Neural cell (in vitro differentiated cells): ENCODE data around the gene GABPA. TPM values are rescaled to one million over a fixed set of nuclear protein-coding genes. Genes with fewer than 3 reads are reported as not detected.
A peak's percentile ranks its signal among the peaks of the same experiment; 100 is the strongest.

Source experiments
- H2AFZ ChIP-seq: fragments of 200-600, 300-800 bp; sonication (generic), shearing (Covaris generic); 2 replicates; pipeline ENCODE4 v1.6.0; 2014; ENCODE audit warnings: low read depth, mild to moderate bottlenecking, antibody characterized with exemption, low read length, moderate library complexity
- H3F3A ChIP-seq: fragments of 200-600 bp; shearing (Covaris generic); 2 replicates; pipeline ENCODE4 v1.6.1; 2016; ENCODE audit warnings: mild to moderate bottlenecking, moderate library complexity, mixed read lengths, antibody characterized with exemption, low read length; ENCODE audit not compliant: insufficient read depth, poor library complexity, severe bottlenecking
- H3K27ac ChIP-seq: fragments of 200-600, 300-800 bp; sonication (generic), shearing (Covaris generic); 2 replicates; pipeline ENCODE4 v1.5.1; 2014; ENCODE audit warnings: mild to moderate bottlenecking, low read length, moderate library complexity
- H3K27me3 ChIP-seq: fragments of 300-800, 200-600 bp; sonication (generic), shearing (Covaris generic); 2 replicates; pipeline ENCODE4 v1.6.0; 2014; ENCODE audit warnings: mild to moderate bottlenecking, low read depth, low read length, moderate library complexity; ENCODE audit not compliant: insufficient read depth
- H3K36me3 ChIP-seq: fragments of 300-800, 200-600 bp; sonication (generic), shearing (Covaris generic); 2 replicates; pipeline ENCODE4 v1.5.1; 2014; ENCODE audit warnings: mild to moderate bottlenecking, antibody characterized with exemption, low read length, moderate library complexity; ENCODE audit not compliant: insufficient read depth
- H3K4me2 ChIP-seq: fragments of 300-800, 200-600 bp; sonication (generic), shearing (Covaris generic); 2 replicates; pipeline ENCODE4 v1.6.0; 2014; ENCODE audit warnings: mild to moderate bottlenecking, low read length
- H3K4me3 ChIP-seq: fragments of 300-800, 200-600 bp; sonication (generic), shearing (Covaris generic); 2 replicates; pipeline ENCODE4 v1.5.1; 2014; ENCODE audit warnings: mild to moderate bottlenecking, low read length, moderate library complexity
- H3K79me2 ChIP-seq: fragments of 200-600 bp; shearing (Covaris generic); replicated peaks from 2 replicates; pipeline ENCODE4 v1.6.0; 2014; ENCODE audit warnings: mild to moderate bottlenecking, low read length, moderate library complexity; ENCODE audit not compliant: insufficient read depth
- H3K9ac ChIP-seq: fragments of 300-800, 200-600 bp; sonication (generic), shearing (Covaris generic); 2 replicates; pipeline ENCODE4 v1.6.1; 2016; ENCODE audit warnings: mild to moderate bottlenecking, low read length, mixed read lengths
- H3K9me2 ChIP-seq: fragments of 200-600 bp; shearing (Covaris generic); 2 replicates; pipeline ENCODE4 v1.6.1; 2016; ENCODE audit warnings: mild to moderate bottlenecking, low read length, mixed read lengths; ENCODE audit not compliant: insufficient read depth
- H3K9me3 ChIP-seq: fragments of 200-600, 300-800 bp; sonication (generic), shearing (Covaris generic); 2 replicates; pipeline ENCODE4 v1.6.1; 2016; ENCODE audit warnings: mild to moderate bottlenecking, mixed run types, low read length, moderate library complexity, mixed read lengths
- H4K20me1 ChIP-seq: fragments of 200-600 bp; shearing (Covaris generic); 2 replicates; pipeline ENCODE4 v1.6.1; 2016; ENCODE audit warnings: mild to moderate bottlenecking, mixed run types; ENCODE audit not compliant: insufficient read depth
- EP300 ChIP-seq: fragments of 450-650 bp; conservative IDR thresholded peaks from 2 replicates; pipeline ENCODE4 v1.6.1; 2014; ENCODE audit warnings: antibody characterized with exemption, mild to moderate bottlenecking, moderate library complexity; ENCODE audit not compliant: poor library complexity, severe bottlenecking
- EZH2 ChIP-seq: fragments of 200-600, 300-800 bp; shearing (Covaris generic), sonication (generic); IDR thresholded peaks from 2 replicates; pipeline ENCODE4 v1.6.1; 2014; ENCODE audit warnings: antibody characterized with exemption, low read length, borderline replicate concordance, mild to moderate bottlenecking; ENCODE audit not compliant: insufficient read depth, poor library complexity, severe bottlenecking
- MXI1 ChIP-seq: fragments of 450-650 bp; conservative IDR thresholded peaks from 2 replicates; pipeline ENCODE4 v1.6.1; 2014; ENCODE audit warnings: antibody characterized with exemption, mild to moderate bottlenecking; ENCODE audit not compliant: poor library complexity, severe bottlenecking
- POLR2AphosphoS5 ChIP-seq: IDR thresholded peaks from 2 replicates; pipeline ENCODE4 v1.6.1; 2012
- RAD21 ChIP-seq: fragments of 450-650 bp; conservative IDR thresholded peaks from 2 replicates; pipeline ENCODE4 v1.6.1; 2014; ENCODE audit warnings: antibody characterized with exemption, mild to moderate bottlenecking, moderate library complexity
- REST ChIP-seq: IDR thresholded peaks from 2 replicates; pipeline ENCODE4 v1.6.1; 2012; ENCODE audit warnings: borderline replicate concordance
- SMC3 ChIP-seq: fragments of 450-650 bp; conservative IDR thresholded peaks from 2 replicates; pipeline ENCODE4 v1.6.1; 2014; ENCODE audit warnings: antibody characterized with exemption, mild to moderate bottlenecking, moderate library complexity; ENCODE audit not compliant: poor library complexity
- TAF1 ChIP-seq: IDR thresholded peaks from 2 replicates; pipeline ENCODE4 v1.6.1; 2012; ENCODE audit warnings: low read depth
- polyA plus RNA-seq: library from polyadenylated mRNA; depleted of rRNA; stranded (reverse); fragments of >200 nt; gene quantifications from 2 replicates; pipeline ENCODE4 v1.2.3, GENCODE V29; 2014
- TF ChIP-seq, protein P1 (sequence below): fragments of 450-650 bp; IDR thresholded peaks from 2 replicates; pipeline ENCODE4 v1.5.1; 2014; ENCODE audit warnings: antibody characterized with exemption, mild to moderate bottlenecking, moderate library complexity; ENCODE audit not compliant: poor library complexity, severe bottlenecking

GABPA gene
- polyA plus RNA-seq, 1 donor from 2014 or later = 45.4 TPM

GRCh38 chr21:25788677-25789076 lies 53.9 kb downstream of the GABPA start:
- no peaks in the 10 kb centered on the region for H3K9me3 ChIP-seq
- H3K27ac ChIP-seq = no peak overlapping the region

GRCh38 chr21:25790122-25790877 lies 55.5 kb downstream of the GABPA start:
- Histone ChIP-seq H2AFZ (no peak overlapping the region), H4K20me1 (no peaks in the 10 kb centered on the region), H3K4me3 (no peak overlapping the region), H3K79me2 (no peaks in the 10 kb centered on the region), H3K9me2 (no peaks in the 10 kb centered on the region), H3K9me3 (no peaks in the 10 kb centered on the region), H3K36me3 (no peaks in the 10 kb centered on the region), H3K4me2 (no peak overlapping the region), H3K27me3 (no peaks in the 10 kb centered on the region), H3K27ac (no peak overlapping the region), H3F3A (no peaks in the 10 kb centered on the region), H3K9ac (no peak overlapping the region)
- TF ChIP-seq POLR2AphosphoS5 = no peak
- no peak for TF ChIP-seq REST
- peak; percentile 27 for TF ChIP-seq MXI1
- peak; percentile 84 for TF ChIP-seq RAD21
- TF ChIP-seq EZH2 = no peak
- TF ChIP-seq, protein P1, sequence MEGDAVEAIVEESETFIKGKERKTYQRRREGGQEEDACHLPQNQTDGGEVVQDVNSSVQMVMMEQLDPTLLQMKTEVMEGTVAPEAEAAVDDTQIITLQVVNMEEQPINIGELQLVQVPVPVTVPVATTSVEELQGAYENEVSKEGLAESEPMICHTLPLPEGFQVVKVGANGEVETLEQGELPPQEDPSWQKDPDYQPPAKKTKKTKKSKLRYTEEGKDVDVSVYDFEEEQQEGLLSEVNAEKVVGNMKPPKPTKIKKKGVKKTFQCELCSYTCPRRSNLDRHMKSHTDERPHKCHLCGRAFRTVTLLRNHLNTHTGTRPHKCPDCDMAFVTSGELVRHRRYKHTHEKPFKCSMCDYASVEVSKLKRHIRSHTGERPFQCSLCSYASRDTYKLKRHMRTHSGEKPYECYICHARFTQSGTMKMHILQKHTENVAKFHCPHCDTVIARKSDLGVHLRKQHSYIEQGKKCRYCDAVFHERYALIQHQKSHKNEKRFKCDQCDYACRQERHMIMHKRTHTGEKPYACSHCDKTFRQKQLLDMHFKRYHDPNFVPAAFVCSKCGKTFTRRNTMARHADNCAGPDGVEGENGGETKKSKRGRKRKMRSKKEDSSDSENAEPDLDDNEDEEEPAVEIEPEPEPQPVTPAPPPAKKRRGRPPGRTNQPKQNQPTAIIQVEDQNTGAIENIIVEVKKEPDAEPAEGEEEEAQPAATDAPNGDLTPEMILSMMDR = peak; percentile 85

More at GRCh38 chr21:25788677-25789076, 53.9 kb downstream of the GABPA start:
- no peak overlapping the region for H3K4me3 ChIP-seq
- TF ChIP-seq, protein P1 = no peak
- TF ChIP-seq RAD21 (no peak), TAF1 (no peak), EZH2 (no peak), EP300 (no peak), MXI1 (no peak), SMC3 (no peak), POLR2AphosphoS5 (no peak), REST (no peak)
- no peak overlapping the region for H2AFZ ChIP-seq
- no peaks in the 10 kb centered on the region for H3K36me3 ChIP-seq
- H3K9me2 ChIP-seq = no peaks in the 10 kb centered on the region
- no peaks in the 10 kb centered on the region for H4K20me1 ChIP-seq
- H3F3A ChIP-seq = no peaks in the 10 kb centered on the region
- H3K9ac ChIP-seq = no peak overlapping the region
- no peak overlapping the region for H3K4me2 ChIP-seq
- no peaks in the 10 kb centered on the region for H3K27me3 ChIP-seq
- no peaks in the 10 kb centered on the region for H3K79me2 ChIP-seq
